Sigmoid colon (tissue), 7 donors: Measurements from ENCODE around the gene AUTS2. TPM values are rescaled to one million over a fixed set of nuclear protein-coding genes. Genes with fewer than 3 reads are reported as not detected.

Experiments used
- DNase-seq: peaks from one replicate; pipeline ENCODE4 v3.0.0-alpha.2; 2019
- H3K27ac ChIP-seq, 4 donors: fragments of 200-600 bp; sonication (generic); one replicate each; pipeline ENCODE4 v1.5.1; 2016 to 2019; ENCODE audit warnings: mild to moderate bottlenecking in 1 of 4
- H3K27me3 ChIP-seq, 3 donors: fragments of 200-600 bp; sonication (generic); one replicate each; pipeline ENCODE4 v1.5.1; 2019; ENCODE audit warnings: mild to moderate bottlenecking in 1 of 3
- H3K36me3 ChIP-seq, 4 donors: fragments of 200-600 bp; sonication (generic); one replicate each; pipeline ENCODE4 v1.5.1; 2016 to 2019
- H3K4me1 ChIP-seq, 4 donors: fragments of 200-600 bp; sonication (generic); one replicate each; pipeline ENCODE4 v1.5.1; 2017 to 2019
- H3K4me3 ChIP-seq, 4 donors: fragments of 200-600 bp; sonication (generic); one replicate each; pipeline ENCODE4 v1.5.1; 2017 to 2019; ENCODE audit warnings: mild to moderate bottlenecking in 2 of 4, moderate library complexity in 1 of 4
- H3K9me3 ChIP-seq, 4 donors: fragments of 200-600 bp in 3 of 4; sonication (generic) in 3 of 4; one replicate each; pipeline versions ENCODE4 v1.5.1 to v1.6.1; 2013 to 2019
- CTCF ChIP-seq, 4 experiments: fragments of 450-650 bp in 3 of 4; fragments of 200-600 bp in 1 of 4; IDR thresholded peaks; one replicate each; pipeline ENCODE4 v1.5.1; 2016 to 2019; ENCODE audit warnings: antibody characterized with exemption in 4 of 4, mild to moderate bottlenecking in 3 of 4, moderate library complexity in 2 of 4
- EP300 ChIP-seq, 4 donors: sonication (generic); formaldehyde crosslinking; IDR thresholded peaks; one replicate each; pipeline ENCODE4 v1.6.1; 2017; ENCODE audit warnings: antibody characterized with exemption in 4 of 4
- POLR2A ChIP-seq, 2 donors: fragments of 450-650 bp; IDR thresholded peaks; one replicate each; pipeline ENCODE4 v1.6.1; 2016; ENCODE audit warnings: antibody characterized with exemption in 2 of 2, mild to moderate bottlenecking in 2 of 2, moderate library complexity in 2 of 2
- POLR2AphosphoS5 ChIP-seq, 4 donors: sonication (generic); formaldehyde crosslinking; IDR thresholded peaks; one replicate each; pipeline ENCODE4 v1.6.1; 2017; ENCODE audit warnings: antibody characterized with exemption in 4 of 4
- WGBS, 2 donors: extraction: QIAGEN DNeasy Blood & Tissue Kit; methylation state at CpG; one replicate each; pipeline ENCODE4 v1.1.7; 2013; 5-methylcytosine and 5-hydroxymethylcytosine counted together
- intact Hi-C: fragments of 100-400 bp; cut with DNase I; formaldehyde crosslinking; loops from one replicate; pipeline ENCODE4 v1.15.1; 2023
- polyA plus RNA-seq, 3 donors: library from polyadenylated mRNA; stranded (reverse); fragments of 200-250 nt; gene quantifications; one replicate each; pipeline ENCODE4 v1.2.3, GENCODE V29; 2013
- total RNA-seq, 4 donors: library from RNA; depleted of rRNA; stranded (reverse); fragments of >200 nt; gene quantifications; one replicate each; pipeline ENCODE4 v1.1.0, GENCODE V29; 2016
- donor health status: healthy with polysubstance abuse.
- donor health status: Bipolar disorder and iron deficiency.
- donor health status: healthy.

The AUTS2 gene
- total and polyA plus RNA-seq, 7 donors = 3.6 to 55.7 (median 25.5) TPM

- Histone ChIP-seq H3K36me3 (no peaks in the 10 kb centered on the region), H3K4me3 (no peak overlapping the region), H3K27me3 (no peaks in the 10 kb centered on the region), H3K27ac (no peak overlapping the region), H3K4me1 (peaks cover 0 to 15% (median 5%) of the 10 kb centered on the region in 4 donors), H3K9me3 (no peaks in the 10 kb centered on the region)
- intact Hi-C loops = no loop called here
- no peak for DNase-seq
- WGBS, 2 donors = 46 to 70% methylated on average over 5 of the region's 5 CpGs
- TF ChIP-seq EP300 (IDR thresholded peaks at IDR 0.05) = no peak
- TF ChIP-seq POLR2A (IDR thresholded peaks at IDR 0.05) = no peak
- TF ChIP-seq CTCF (IDR thresholded peaks at IDR 0.05) = no peak
- TF ChIP-seq POLR2AphosphoS5 (IDR thresholded peaks at IDR 0.05) = no peak
Observed at GRCh38 chr7:69696686-69697685, 98.7 kb downstream of the AUTS2 start.

GRCh38 chr7:69698109-69698825 lies 100.0 kb downstream of the AUTS2 start:
- Histone ChIP-seq H3K27ac (no peak overlapping the region), H3K4me3 (no peak overlapping the region), H3K36me3 (no peaks in the 10 kb centered on the region), H3K9me3 (no peaks in the 10 kb centered on the region), H3K27me3 (no peaks in the 10 kb centered on the region), H3K4me1 (peaks cover 0 to 28% (median 15%) of the 10 kb centered on the region in 4 donors)
- TF ChIP-seq POLR2AphosphoS5 (IDR thresholded peaks at IDR 0.05) = no peak
- no peak for TF ChIP-seq POLR2A (IDR thresholded peaks at IDR 0.05)
- no peak for TF ChIP-seq CTCF (IDR thresholded peaks at IDR 0.05)
- TF ChIP-seq EP300 (IDR thresholded peaks at IDR 0.05) = no peak
- no peak for DNase-seq
- intact Hi-C loops = no loop called here
- WGBS, 2 donors = 74 to 83% methylated on average over 5 of the region's 5 CpGs

GRCh38 chr7:69699931-69700330 lies 101.7 kb downstream of the AUTS2 start:
- intact Hi-C loops = no loop called here

GRCh38 chr7:69700331-69700730 lies 102.1 kb downstream of the AUTS2 start:
- Histone ChIP-seq H3K4me3 (no peak overlapping the region), H3K9me3 (no peaks in the 10 kb centered on the region), H3K36me3 (no peaks in the 10 kb centered on the region), H3K4me1 (peaks cover 0 to 36% (median 23%) of the 10 kb centered on the region in 4 donors), H3K27ac (no peak overlapping the region), H3K27me3 (no peaks in the 10 kb centered on the region)
- DNase-seq = no peak
- 52 to 78% methylated on average over 3 of the region's 3 CpGs for WGBS, 2 donors
- intact Hi-C loops = no loop called here
- TF ChIP-seq EP300 (IDR thresholded peaks at IDR 0.05) (no peak), POLR2AphosphoS5 (IDR thresholded peaks at IDR 0.05) (no peak), CTCF (IDR thresholded peaks at IDR 0.05) (no peak), POLR2A (IDR thresholded peaks at IDR 0.05) (no peak)

More at GRCh38 chr7:69699931-69700330, 101.7 kb downstream of the AUTS2 start:
- no peaks in the 10 kb centered on the region for H3K27me3 ChIP-seq
- no peak for DNase-seq
- no peak for TF ChIP-seq POLR2AphosphoS5 (IDR thresholded peaks at IDR 0.05)
- 63 to 85% methylated on average over 2 of the region's 2 CpGs for WGBS, 2 donors
- H3K9me3 ChIP-seq = no peaks in the 10 kb centered on the region
- H3K27ac ChIP-seq = no peak overlapping the region
- no peaks in the 10 kb centered on the region for H3K36me3 ChIP-seq
- H3K4me1 ChIP-seq = peaks cover 0 to 36% (median 23%) of the 10 kb centered on the region in 4 donors
- no peak overlapping the region for H3K4me3 ChIP-seq

GRCh38 chr7:69701288-69701687 lies 103.0 kb downstream of the AUTS2 start:
- Histone ChIP-seq H3K9me3 (no peaks in the 10 kb centered on the region), H3K27ac (no peak overlapping the region), H3K4me1 (peaks cover 0 to 36% (median 23%) of the 10 kb centered on the region in 4 donors), H3K4me3 (no peak overlapping the region), H3K36me3 (no peaks in the 10 kb centered on the region), H3K27me3 (no peaks in the 10 kb centered on the region)
- TF ChIP-seq POLR2A (IDR thresholded peaks at IDR 0.05) = no peak
- intact Hi-C loops = no loop called here
- DNase-seq = no peak
- 70 to 82% methylated on average over 5 of the region's 5 CpGs for WGBS, 2 donors
